ENCODE measurements around the gene SH2B2.
"Not testable (repeated sequence)": the region's sequence is repeated elsewhere in the genome, so short reads cannot be mapped to it uniquely, and the experiment has no call there.

Gene SH2B2

DNA sequence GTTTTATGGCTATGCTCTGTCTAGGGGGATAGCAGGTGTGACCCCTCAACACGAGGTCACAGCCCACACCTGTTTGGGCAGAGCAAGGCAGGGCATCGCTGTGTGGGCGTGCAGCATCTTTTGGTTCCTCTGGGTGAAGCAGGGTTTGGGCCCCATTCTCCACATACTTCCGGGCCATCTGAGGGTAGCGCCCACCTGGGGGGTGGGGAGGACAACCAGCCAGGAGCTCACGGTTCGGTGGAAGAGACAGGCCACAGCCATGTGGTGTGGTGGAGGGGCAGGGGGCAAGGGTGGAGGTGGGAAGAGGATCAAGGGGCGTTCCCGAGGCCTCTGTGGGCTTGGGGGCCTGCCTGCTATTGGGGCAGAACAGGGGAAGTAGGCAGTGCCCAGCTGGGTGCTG, 2.4 kb downstream of the SH2B2 start:
- Mint-ChIP-seq H3K36me3 (ENCODE audit: low read depth) (no peaks in the 10 kb centered on the region), H3K4me3 (no peak overlapping the region), H3K4me1 (ENCODE audit: low read depth) (peaks cover 38% of the 10 kb centered on the region), H3K9me3 (no peaks in the 10 kb centered on the region), H3K27ac (no peak overlapping the region), H3K27me3 (peaks cover 9% of the 10 kb centered on the region)

DNA sequence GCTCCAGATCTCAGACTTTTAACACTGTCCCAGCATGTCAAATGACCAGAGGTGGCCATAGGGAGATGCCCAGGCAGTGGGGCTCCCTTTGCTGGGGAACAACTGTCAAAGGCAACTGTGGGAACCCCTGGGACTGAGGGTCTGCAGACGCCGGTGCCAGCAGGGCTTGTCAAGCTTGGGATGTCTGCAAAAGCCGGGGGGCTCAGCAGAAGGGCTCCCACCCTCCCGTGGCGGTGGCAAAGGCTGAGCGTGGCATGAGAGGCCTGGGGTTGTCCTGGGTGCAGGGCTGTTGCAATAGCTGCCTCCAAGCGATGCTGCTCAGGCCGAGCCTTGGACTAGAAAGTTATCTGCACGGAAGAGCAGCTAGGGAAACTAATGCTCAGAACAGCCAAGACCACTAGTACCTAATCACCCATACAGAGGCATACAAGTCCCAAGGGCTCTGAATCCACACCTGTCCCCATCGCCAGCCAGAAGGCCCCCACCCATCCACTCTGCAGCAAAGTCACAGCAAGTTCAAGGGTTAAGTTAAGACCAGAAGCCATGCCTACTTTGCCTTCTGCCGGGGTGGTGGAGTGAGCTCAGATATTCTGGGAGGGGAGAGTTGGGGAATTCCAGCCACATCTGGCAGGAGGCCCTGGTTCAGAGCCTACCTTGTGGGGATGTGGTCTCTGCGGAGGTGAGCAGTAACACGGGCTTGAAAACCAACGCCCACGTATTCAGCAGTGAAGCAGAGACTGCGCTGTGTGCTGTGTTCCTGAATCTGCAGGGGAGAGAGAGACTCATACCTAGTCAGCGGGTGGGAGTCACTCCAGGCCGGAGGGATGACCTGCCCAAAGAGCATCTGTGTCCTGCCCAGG, 4.6 kb downstream of the SH2B2 start:
- H3K4me1 Mint-ChIP-seq (ENCODE audit: low read depth), result peaks cover 32% of the 10 kb centered on the region
- no peaks in the 10 kb centered on the region for H3K9me3 Mint-ChIP-seq
- no peaks in the 10 kb centered on the region for H3K27me3 Mint-ChIP-seq
- no peaks in the 10 kb centered on the region for H3K36me3 Mint-ChIP-seq (ENCODE audit: low read depth)
- no peak overlapping the region for H3K4me3 Mint-ChIP-seq
- H3K27ac Mint-ChIP-seq, result no peak overlapping the region

DNA sequence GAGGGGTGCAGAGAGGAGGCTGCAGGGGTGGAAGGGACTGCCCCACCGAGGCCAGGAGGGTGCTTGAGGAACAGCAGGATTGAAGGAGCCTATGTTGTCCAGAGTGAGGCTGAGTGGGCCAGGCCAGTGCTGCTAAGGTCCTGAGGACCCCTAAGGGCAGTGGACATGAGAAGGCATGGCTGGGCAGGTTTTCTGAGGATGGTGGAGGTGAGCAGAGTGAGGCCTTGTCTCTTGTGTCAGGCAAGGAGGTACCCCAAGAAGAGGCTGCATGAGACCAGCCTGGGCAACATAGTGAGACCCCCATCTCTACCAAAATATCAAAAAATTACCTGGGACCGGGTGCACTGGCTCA, 5.2 kb downstream of the SH2B2 start:
- Mint-ChIP-seq H3K4me1 (ENCODE audit: low read depth) (peaks cover 35% of the 10 kb centered on the region), H3K4me3 (no peak overlapping the region), H3K9me3 (no peaks in the 10 kb centered on the region), H3K27ac (no peak overlapping the region), H3K36me3 (ENCODE audit: low read depth) (no peaks in the 10 kb centered on the region), H3K27me3 (no peaks in the 10 kb centered on the region)

DNA sequence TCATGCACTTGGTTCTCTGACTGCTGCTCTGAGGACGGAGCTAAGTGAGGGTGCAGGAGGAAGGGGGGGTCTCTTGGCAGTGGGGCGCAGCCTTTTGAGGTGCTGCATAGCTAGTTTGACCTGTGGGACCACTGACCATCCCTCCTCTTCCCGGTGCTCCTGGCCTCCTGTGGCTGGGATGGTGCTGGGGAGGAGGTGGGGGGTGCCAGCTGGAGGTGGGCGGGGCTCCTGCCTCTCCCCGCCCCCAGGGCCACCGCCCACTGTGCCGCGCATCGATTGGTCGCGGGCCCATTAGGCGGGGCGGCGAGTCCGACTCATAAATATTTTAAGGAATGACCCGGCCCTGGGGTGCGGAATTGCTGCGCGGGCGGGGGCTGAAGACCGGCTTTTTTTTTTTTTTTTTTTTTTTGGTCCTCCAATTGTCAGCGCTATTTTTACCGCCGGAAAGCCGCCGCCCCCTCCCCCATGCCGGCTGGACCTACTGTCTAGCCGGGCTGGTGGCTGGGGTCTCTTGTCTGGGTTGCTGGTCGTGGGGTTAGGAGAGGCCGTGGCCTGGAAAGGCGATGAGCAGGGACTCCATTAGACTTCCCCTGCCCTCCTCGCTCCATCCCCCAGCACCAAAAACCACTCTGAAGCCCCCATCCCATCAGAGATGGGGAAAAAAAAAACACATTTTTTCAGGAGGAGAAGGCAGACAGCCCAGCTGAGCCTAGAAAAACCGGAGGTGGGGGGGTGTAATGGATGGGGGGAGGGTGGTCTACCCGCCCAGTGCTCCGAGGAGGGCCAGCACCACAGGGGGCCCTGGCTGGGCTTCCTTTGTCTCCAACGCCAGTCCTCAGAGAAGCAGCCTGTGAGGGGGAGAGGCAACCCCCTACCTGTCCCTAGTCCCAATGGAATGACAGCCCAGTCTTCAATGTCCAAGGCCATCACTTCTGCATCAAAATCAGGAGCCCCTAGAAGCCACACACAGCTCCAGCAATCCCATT, 6.4 kb downstream of the SH2B2 start:
- H3K36me3 Mint-ChIP-seq (ENCODE audit: low read depth), result no peaks in the 10 kb centered on the region

DNA sequence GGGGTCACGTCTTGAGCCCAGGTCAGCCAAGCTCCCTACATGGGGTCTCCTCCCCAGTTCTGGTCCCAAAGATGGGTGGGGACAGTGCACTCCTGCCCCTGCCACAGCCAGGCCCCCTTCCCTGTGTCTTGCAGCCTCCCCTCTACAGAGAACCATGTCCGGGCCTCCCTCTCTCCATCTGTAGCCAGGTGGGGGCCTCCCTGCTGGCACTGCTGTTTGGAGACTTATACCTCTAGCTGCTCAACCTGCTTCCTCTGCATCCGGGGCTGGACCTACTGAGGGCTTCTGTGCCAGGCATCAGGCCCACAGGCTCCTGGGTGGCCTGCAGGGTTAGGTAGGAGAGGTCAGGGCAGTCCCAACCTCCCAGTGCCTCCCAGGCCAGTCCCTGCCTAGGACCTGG, 7.9 kb downstream of the SH2B2 start:
- Mint-ChIP-seq H3K4me1 (ENCODE audit: low read depth) (peaks cover 23% of the 10 kb centered on the region), H3K27me3 (no peaks in the 10 kb centered on the region), H3K9me3 (no peaks in the 10 kb centered on the region), H3K27ac (no peak overlapping the region), H3K36me3 (ENCODE audit: low read depth) (no peaks in the 10 kb centered on the region), H3K4me3 (no peak overlapping the region)

More for the DNA sequence above, 6.4 kb downstream of the SH2B2 start:
- no peaks in the 10 kb centered on the region for H3K27me3 Mint-ChIP-seq
- H3K4me3 Mint-ChIP-seq, result no peak overlapping the region
- H3K9me3 Mint-ChIP-seq, result no peaks in the 10 kb centered on the region
- H3K27ac Mint-ChIP-seq, result no peak overlapping the region
- peaks cover 35% of the 10 kb centered on the region for H3K4me1 Mint-ChIP-seq (ENCODE audit: low read depth)

DNA sequence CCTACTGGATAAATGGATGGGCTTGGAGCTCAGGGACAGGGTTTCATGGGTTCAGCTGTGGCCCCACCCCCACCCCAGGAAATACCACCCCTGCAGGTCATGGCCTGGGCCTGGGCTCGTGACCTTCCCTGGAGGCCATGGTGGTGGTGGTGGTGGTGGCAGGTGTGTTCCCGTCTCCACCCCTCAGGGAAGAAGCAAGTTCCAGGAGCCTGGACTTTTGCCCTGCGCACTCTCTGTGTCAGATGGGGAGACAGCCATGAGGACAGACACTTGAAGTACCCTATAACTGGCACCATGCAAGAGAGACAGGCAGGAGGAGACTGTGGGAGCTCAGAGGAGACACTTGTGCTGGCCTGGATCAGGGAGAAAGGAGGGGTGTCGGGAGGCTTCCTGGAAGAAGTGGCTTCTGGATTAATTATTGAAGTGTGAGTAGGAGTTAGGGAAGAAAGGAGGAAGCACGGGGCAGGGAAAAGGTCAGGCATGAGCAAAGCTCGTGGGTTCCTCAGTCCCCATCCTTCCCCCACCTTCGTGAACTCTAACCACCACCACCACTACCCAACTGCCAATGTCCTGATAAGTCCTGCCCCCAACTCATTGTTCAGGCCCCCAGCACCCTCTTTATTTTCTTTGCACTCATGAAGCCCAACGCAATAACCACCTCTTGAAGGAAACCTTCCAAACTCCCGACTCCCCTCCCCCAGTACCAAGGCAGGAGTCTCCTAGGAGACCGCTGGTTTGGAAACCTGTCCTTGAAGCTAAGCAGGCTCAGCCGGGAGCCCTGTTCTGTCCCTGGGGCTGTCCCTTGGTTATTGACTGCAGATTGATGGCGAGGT, 8.9 kb downstream of the SH2B2 start:
- no peaks in the 10 kb centered on the region for H3K27me3 Mint-ChIP-seq
- H3K4me3 Mint-ChIP-seq, result no peak overlapping the region
- H3K9me3 Mint-ChIP-seq, result no peaks in the 10 kb centered on the region
- no peak overlapping the region for H3K27ac Mint-ChIP-seq
- peaks cover 21% of the 10 kb centered on the region for H3K4me1 Mint-ChIP-seq (ENCODE audit: low read depth)
- no peaks in the 10 kb centered on the region for H3K36me3 Mint-ChIP-seq (ENCODE audit: low read depth)

DNA sequence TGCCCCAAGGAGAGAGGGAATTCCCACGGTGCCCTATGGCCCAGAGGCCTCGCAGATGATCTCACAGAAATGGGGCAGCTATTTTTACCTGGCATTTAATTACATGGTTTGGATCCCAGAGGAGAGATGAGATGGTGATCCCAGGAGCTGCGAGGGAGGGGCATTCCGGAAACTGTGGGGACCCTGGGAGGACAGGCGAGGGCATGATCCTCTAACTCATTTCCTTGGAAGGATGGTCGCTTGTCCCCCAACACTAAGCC, 9.4 kb downstream of the SH2B2 start:
- no peak overlapping the region for H3K27ac Mint-ChIP-seq
- no peaks in the 10 kb centered on the region for H3K36me3 Mint-ChIP-seq (ENCODE audit: low read depth)
- no peaks in the 10 kb centered on the region for H3K27me3 Mint-ChIP-seq
- H3K4me1 Mint-ChIP-seq (ENCODE audit: low read depth), result peaks cover 19% of the 10 kb centered on the region
- H3K9me3 Mint-ChIP-seq, result no peaks in the 10 kb centered on the region
- no peak overlapping the region for H3K4me3 Mint-ChIP-seq

DNA sequence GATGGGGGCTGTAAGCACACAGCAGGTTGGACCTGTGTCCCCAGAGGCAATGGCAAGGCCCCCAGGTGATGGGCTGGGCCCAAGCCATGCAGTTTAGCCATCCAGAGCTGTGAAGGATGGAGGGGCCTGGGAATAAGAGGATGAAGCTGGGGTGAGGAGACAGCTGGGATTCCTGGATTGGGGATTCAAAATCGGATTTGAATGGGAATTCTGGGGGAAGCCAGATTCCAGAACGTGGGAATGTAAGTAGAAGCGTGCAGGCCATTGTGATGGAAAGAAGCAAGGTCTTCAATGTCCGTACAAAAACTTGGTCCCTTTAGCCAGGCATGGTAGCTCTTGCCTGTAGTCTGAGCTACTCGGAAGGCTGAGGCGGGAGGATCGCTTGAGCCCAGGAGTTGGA, 9.8 kb downstream of the SH2B2 start:
- no peak overlapping the region for H3K27ac Mint-ChIP-seq
- H3K36me3 Mint-ChIP-seq (ENCODE audit: low read depth), result no peaks in the 10 kb centered on the region
- peaks cover 15% of the 10 kb centered on the region for H3K4me1 Mint-ChIP-seq (ENCODE audit: low read depth)
- no peaks in the 10 kb centered on the region for H3K9me3 Mint-ChIP-seq
- H3K27me3 Mint-ChIP-seq, result no peaks in the 10 kb centered on the region
- no peak overlapping the region for H3K4me3 Mint-ChIP-seq

DNA sequence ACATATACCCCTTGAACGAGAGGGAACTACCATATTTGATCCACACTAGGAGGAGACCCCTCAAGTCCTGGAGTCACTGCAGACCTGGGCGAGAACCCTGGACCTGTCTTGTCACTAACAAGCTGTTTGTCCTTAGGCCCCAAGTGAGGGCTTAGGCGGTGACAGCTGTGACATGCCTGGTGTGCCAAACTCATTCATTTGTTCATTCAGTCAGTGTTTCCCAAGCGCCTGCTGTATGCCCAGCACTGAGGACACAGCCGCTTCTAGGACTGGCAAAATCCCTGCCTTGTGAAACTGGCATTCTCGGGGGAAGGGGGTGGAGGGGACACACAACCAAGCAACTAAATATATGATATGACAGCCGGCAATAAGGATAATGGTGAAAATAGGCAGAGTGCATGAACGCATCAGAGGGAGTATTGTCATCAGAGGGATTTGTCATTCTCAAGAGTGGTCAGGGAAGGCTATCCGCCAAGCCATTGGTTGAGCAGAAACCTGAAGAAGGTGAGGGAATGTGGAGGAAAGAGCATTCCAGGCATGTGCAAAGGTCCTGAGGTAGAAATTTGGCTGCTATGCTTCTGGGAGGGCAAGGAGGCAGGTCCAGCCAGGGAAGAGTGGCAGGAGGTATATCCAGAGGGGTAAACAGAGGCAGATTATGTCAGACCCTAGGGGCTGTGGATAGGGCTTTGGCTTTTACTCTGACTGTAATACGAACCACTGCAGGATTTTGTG, 11.0 kb downstream of the SH2B2 start:
- Mint-ChIP-seq H3K27ac (no peak overlapping the region), H3K36me3 (ENCODE audit: low read depth) (no peaks in the 10 kb centered on the region)

DNA sequence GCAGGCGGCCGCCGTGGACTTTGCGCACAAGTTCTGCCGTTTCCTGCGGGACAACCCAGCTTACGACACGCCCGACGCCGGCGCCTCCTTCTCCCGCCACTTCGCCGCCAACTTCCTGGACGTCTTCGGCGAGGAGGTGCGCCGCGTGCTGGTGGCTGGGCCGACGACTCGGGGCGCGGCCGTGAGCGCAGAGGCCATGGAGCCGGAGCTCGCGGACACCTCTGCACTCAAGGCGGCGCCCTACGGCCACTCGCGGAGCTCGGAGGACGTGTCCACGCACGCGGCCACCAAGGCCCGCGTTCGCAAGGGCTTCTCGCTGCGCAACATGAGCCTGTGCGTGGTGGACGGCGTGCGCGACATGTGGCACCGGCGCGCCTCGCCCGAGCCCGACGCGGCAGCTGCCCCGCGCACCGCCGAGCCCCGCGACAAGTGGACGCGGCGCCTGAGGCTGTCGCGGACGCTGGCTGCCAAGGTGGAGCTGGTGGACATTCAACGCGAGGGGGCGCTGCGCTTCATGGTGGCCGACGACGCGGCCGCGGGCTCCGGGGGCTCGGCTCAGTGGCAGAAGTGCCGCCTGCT, 14.1 kb downstream of the SH2B2 start:
- Mint-ChIP-seq H3K4me1 (ENCODE audit: low read depth) (peaks cover 9% of the 10 kb centered on the region), H3K9me3 (no peaks in the 10 kb centered on the region), H3K27me3 (no peaks in the 10 kb centered on the region), H3K4me3 (no peak overlapping the region), H3K27ac (no peak overlapping the region), H3K36me3 (ENCODE audit: low read depth) (no peaks in the 10 kb centered on the region)

More for the DNA sequence above, 11.0 kb downstream of the SH2B2 start:
- Mint-ChIP-seq H3K9me3 (no peaks in the 10 kb centered on the region), H3K4me1 (ENCODE audit: low read depth) (peaks cover 10% of the 10 kb centered on the region), H3K4me3 (no peak overlapping the region), H3K27me3 (no peaks in the 10 kb centered on the region)

DNA sequence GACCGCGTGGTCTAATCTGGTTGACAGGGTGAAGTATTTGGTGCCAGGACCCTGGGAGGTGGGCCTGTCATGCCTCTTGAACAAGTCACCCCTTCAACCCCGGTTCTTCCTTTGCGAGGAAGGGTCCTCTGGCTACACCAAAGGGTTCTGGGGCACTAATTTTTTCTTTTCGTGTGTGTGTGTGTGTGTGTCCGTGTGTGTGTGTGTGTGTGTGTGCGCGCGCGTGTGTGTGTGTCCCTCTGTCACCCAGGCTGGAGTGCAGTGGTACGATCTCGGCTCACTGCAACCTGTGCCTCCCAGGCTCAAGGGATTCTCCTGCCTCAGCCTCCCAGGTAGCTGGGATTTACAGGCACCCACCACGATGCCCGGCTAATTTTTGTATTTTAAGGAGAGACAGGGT, 14.7 kb downstream of the SH2B2 start:
- H3K27me3 Mint-ChIP-seq; H3K36me3 Mint-ChIP-seq (ENCODE audit: low read depth); H3K4me1 Mint-ChIP-seq (ENCODE audit: low read depth); H3K9me3 Mint-ChIP-seq; H3K27ac Mint-ChIP-seq; H3K4me3 Mint-ChIP-seq: not testable (repeated sequence)

DNA sequence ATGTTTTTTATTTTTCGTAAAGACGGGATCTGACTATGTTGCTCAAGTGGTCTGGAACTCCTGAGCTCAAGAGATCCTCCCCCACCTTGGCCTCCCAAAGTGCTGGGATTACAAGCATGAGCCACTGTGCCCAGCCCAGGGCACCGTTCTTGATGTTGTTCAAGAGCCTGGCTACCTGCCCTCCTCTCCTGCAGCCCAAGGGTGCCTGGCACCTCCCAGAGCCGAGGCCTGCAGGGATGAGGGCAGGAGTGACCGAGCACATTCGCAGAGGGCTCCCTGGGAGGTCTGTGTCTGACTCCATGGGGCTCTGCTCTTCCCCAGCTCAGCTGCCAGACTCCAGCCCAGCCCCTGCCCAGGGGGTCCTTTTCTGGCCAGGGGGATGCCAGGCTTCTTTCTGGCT, 15.4 kb downstream of the SH2B2 start:
- H3K4me3 Mint-ChIP-seq, result no peak overlapping the region
- no peaks in the 10 kb centered on the region for H3K9me3 Mint-ChIP-seq
- no peak overlapping the region for H3K27ac Mint-ChIP-seq
- peaks cover 11% of the 10 kb centered on the region for H3K4me1 Mint-ChIP-seq (ENCODE audit: low read depth)
- no peaks in the 10 kb centered on the region for H3K27me3 Mint-ChIP-seq
- H3K36me3 Mint-ChIP-seq (ENCODE audit: low read depth), result no peaks in the 10 kb centered on the region

DNA sequence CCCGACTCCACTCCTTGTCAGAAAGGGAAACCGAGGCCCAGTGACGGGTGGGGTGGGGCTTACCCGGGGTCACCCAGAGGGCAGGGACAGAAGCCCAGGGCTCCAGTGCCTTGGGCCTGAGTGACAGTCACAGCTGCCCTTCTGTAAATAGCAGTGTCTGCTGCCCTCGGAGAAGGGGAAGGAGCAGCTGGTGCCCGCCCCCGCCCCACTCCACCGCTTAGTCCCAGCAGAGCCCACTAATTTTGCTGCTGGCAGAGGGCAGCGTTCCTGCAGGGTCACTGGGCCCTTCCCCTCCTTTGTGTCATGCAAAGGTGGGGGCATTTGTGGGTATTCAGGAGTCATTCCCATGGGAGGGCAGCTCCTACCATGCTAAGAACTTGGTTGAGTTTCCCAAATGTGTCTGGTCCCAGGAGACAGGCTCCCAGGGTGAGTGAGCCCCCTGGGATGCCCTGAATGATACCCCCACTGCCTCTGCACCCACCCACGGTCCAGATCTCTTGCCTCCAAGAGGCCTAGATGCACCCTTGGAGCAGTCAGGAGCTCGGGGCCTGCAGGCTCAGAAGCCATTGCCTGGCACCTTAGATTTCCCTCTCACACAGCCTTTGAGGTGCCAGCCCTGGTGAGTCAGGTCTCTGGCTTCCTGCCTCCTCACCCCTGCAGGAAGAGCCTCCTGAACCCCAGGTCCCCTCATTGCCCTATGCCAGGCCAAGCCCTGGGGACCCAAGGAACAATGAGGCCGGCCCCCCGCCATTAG, 17.2 kb downstream of the SH2B2 start:
- H3K4me1 Mint-ChIP-seq (ENCODE audit: low read depth), result peaks cover 16% of the 10 kb centered on the region
- no peak overlapping the region for H3K27ac Mint-ChIP-seq
- H3K9me3 Mint-ChIP-seq, result no peaks in the 10 kb centered on the region
- no peaks in the 10 kb centered on the region for H3K27me3 Mint-ChIP-seq
- H3K4me3 Mint-ChIP-seq, result no peak overlapping the region
- H3K36me3 Mint-ChIP-seq (ENCODE audit: low read depth), result no peaks in the 10 kb centered on the region
